Activated CD4-positive, alpha-beta T cell treated with anti-CD3 and anti-CD28 coated beads for 36 hours (primary cell): ENCODE data around the gene GAMT. TPM values are rescaled to one million over a fixed set of nuclear protein-coding genes. Genes with fewer than 3 reads are reported as not detected.

ENCODE experiments used
- ATAC-seq: fragments of 200-7000 bp; cut with Tn5 transposase; one replicate; pipeline ENCODE4 v1.10.0; 2021; ENCODE audit warnings: mild to moderate bottlenecking, moderate library complexity
- CTCF ChIA-PET: fragments of 350-600 bp; sonication (Branson Sonifier 250); formaldehyde crosslinking; loops from one replicate; lab custom pipeline; 2021; ENCODE audit warnings: antibody characterized with exemption; lab: Charles Lee
- POLR2A ChIA-PET: fragments of 350-600 bp; sonication (Branson Sonifier 250); formaldehyde crosslinking; loops from one replicate; lab custom pipeline; 2021; ENCODE audit warnings: antibody characterized with exemption, inconsistent platforms; lab: Charles Lee
- DNase-seq: peaks from one replicate; pipeline ENCODE4 v3.0.0-alpha.2; 2020
- H3K27ac Mint-ChIP-seq: one replicate; pipeline ENCODE4 v1.8.0; 2021; ENCODE audit warnings: mixed read lengths
- H3K27me3 Mint-ChIP-seq: one replicate; pipeline ENCODE4 v1.8.0; 2021; ENCODE audit warnings: mixed read lengths
- H3K36me3 Mint-ChIP-seq: one replicate; pipeline ENCODE4 v1.8.0; 2021; ENCODE audit warnings: low read depth, mixed read lengths
- H3K4me1 Mint-ChIP-seq: one replicate; pipeline ENCODE4 v1.8.0; 2021; ENCODE audit warnings: mixed read lengths
- H3K4me3 Mint-ChIP-seq: one replicate; pipeline ENCODE4 v1.8.0; 2021; ENCODE audit warnings: mild to moderate bottlenecking, moderate library complexity, mixed read lengths
- H3K9me3 Mint-ChIP-seq: one replicate; pipeline ENCODE4 v1.8.0; 2021; ENCODE audit warnings: low read depth, mixed read lengths
- intact Hi-C, 2 experiments: fragments of 100-400 bp; cut with DNase I in 1 of 2; cut with micrococcal nuclease in 1 of 2; formaldehyde crosslinking; loops; one replicate each; pipeline versions ENCODE4 v1.14.2 to v1.15.1; 2022 to 2024; cut with DNase I, micrococcal nuclease
- total RNA-seq, 2 experiments: library from RNA; stranded (reverse); gene quantifications; one replicate each; pipeline ENCODE4 v1.2.3, GENCODE V29; 2021

The GAMT gene
- total RNA-seq, 2 experiments from 2014 or later = 30.4 to 31.5 TPM

- DNase-seq = no peak
- POLR2A ChIA-PET = no interaction called here
- intact Hi-C loops = no loop called here
- Mint-ChIP-seq H3K4me1 (peaks cover 14% of the 10 kb centered on the region), H3K27ac (no peak overlapping the region), H3K4me3 (no peak overlapping the region), H3K9me3 (no peaks in the 10 kb centered on the region), H3K27me3 (no peaks in the 10 kb centered on the region), H3K36me3 (peaks cover 32% of the 10 kb centered on the region)
- ATAC-seq = no peak
- CTCF ChIA-PET = no interaction called here
These were observed 12.1 kb downstream of the GAMT start for GRCh38 chr19:1389033-1389940.

- no peak overlapping the region for H3K27ac Mint-ChIP-seq
- POLR2A ChIA-PET = no interaction called here
These were observed 12.7 kb downstream of the GAMT start for GRCh38 chr19:1388637-1389026.

GRCh38 chr19:1387684-1388636 lies 13.4 kb downstream of the GAMT start:
- POLR2A ChIA-PET = no interaction called here
- Mint-ChIP-seq H3K27ac (no peak overlapping the region), H3K9me3 (no peaks in the 10 kb centered on the region), H3K4me3 (no peak overlapping the region), H3K27me3 (peaks cover 2% of the 10 kb centered on the region), H3K4me1 (peaks cover 19% of the 10 kb centered on the region), H3K36me3 (peaks cover 37% of the 10 kb centered on the region)
- CTCF ChIA-PET = no interaction called here
- no peak for DNase-seq
- intact Hi-C loops = no loop called here
- ATAC-seq = no peak

More at GRCh38 chr19:1388637-1389026, 12.7 kb downstream of the GAMT start:
- no peaks in the 10 kb centered on the region for H3K27me3 Mint-ChIP-seq
- H3K4me1 Mint-ChIP-seq = peaks cover 14% of the 10 kb centered on the region
- DNase-seq = no peak
- H3K4me3 Mint-ChIP-seq = no peak overlapping the region
- CTCF ChIA-PET = no interaction called here
- peaks cover 33% of the 10 kb centered on the region for H3K36me3 Mint-ChIP-seq
- no peaks in the 10 kb centered on the region for H3K9me3 Mint-ChIP-seq
- intact Hi-C loops = no loop called here
- ATAC-seq = no peak

- H3K4me1 Mint-ChIP-seq = peaks cover 21% of the 10 kb centered on the region
- ATAC-seq (no peak), DNase-seq (no peak)
- no peaks in the 10 kb centered on the region for H3K9me3 Mint-ChIP-seq
- POLR2A ChIA-PET = no interaction called here
- H3K36me3 Mint-ChIP-seq = peaks cover 35% of the 10 kb centered on the region
- H3K27me3 Mint-ChIP-seq = peaks cover 2% of the 10 kb centered on the region
- intact Hi-C loops = no loop called here
- CTCF ChIA-PET = no interaction called here
- H3K27ac Mint-ChIP-seq = no peak overlapping the region
- H3K4me3 Mint-ChIP-seq = no peak overlapping the region
These were observed 14.2 kb downstream of the GAMT start for GRCh38 chr19:1386945-1387683.

- Mint-ChIP-seq H3K27ac (no peak overlapping the region), H3K9me3 (no peaks in the 10 kb centered on the region), H3K4me3 (no peak overlapping the region), H3K36me3 (peaks cover 28% of the 10 kb centered on the region), H3K27me3 (peaks cover 2% of the 10 kb centered on the region), H3K4me1 (peaks cover 21% of the 10 kb centered on the region)
- intact Hi-C loops = no loop called here
- DNase-seq (no peak), ATAC-seq (no peak)
- CTCF ChIA-PET = interaction anchor here (0.6 to 1.2 kb wide), 5 partner anchors 14 to 141 kb away, joined by 3 to 4 read pairs (median 3); no protein-coding TSS in a partner anchor
- POLR2A ChIA-PET = interaction anchor here (0.6 kb wide), 1 partner anchor 117 kb away, joined by 3 read pairs; the partner anchor contains the start of gene CIRBP
These were observed 15.5 kb downstream of the GAMT start for GRCh38 chr19:1385816-1386215.

GRCh38 chr19:1384478-1385110 lies 16.7 kb downstream of the GAMT start:
- peaks cover 21% of the 10 kb centered on the region for H3K36me3 Mint-ChIP-seq
- H3K27ac Mint-ChIP-seq = peak overlapping the region; percentile 80
- H3K4me1 Mint-ChIP-seq = peaks cover 21% of the 10 kb centered on the region
- no peaks in the 10 kb centered on the region for H3K9me3 Mint-ChIP-seq
- intact Hi-C loops = loop anchor here in 1 of 2 experiments (5.0 kb wide), 1 partner anchor 107 kb away; the partner anchor contains the start of gene FAM174C
- ATAC-seq (no peak), DNase-seq (no peak)
- POLR2A ChIA-PET = no interaction called here
- peaks cover 2% of the 10 kb centered on the region for H3K27me3 Mint-ChIP-seq
- peak overlapping the region; percentile 81 for H3K4me3 Mint-ChIP-seq
- CTCF ChIA-PET = no interaction called here

- intact Hi-C loops = loop anchor here in 1 of 2 experiments (5.0 kb wide), 1 partner anchor 107 kb away; the partner anchor contains the start of gene FAM174C
- ChIA-PET POLR2A (no interaction called here), CTCF (no interaction called here)
- Mint-ChIP-seq H3K9me3 (no peaks in the 10 kb centered on the region), H3K4me1 (peaks cover 21% of the 10 kb centered on the region), H3K27me3 (peaks cover 2% of the 10 kb centered on the region), H3K4me3 (peak overlapping the region; percentile 81), H3K36me3 (peaks cover 15% of the 10 kb centered on the region), H3K27ac (peak overlapping the region; percentile 80)
- ATAC-seq (peak; percentile 4), DNase-seq (no peak)
These were observed 17.3 kb downstream of the GAMT start for GRCh38 chr19:1384085-1384462.

- peak; percentile 88 for ATAC-seq
- POLR2A ChIA-PET = interaction anchor here (0.6 to 1.1 kb wide), 3 partner anchors 20 to 114 kb away, joined by 3 to 5 read pairs (median 3); partner anchors contain the start of genes CIRBP and REEP6
These were observed 17.8 kb downstream of the GAMT start, which contains the start of gene NDUFS7 for GRCh38 chr19:1383312-1384084. Gene NDUFS7 (plus strand): TSS chr19:1383907. CDS start chr19:1383927, 20 bp downstream.

GRCh38 chr19:1383017-1383311 lies 18.4 kb downstream of the GAMT start:
- Mint-ChIP-seq H3K4me3 (peak overlapping the region; percentile 81), H3K27me3 (peaks cover 2% of the 10 kb centered on the region), H3K9me3 (no peaks in the 10 kb centered on the region), H3K36me3 (peaks cover 10% of the 10 kb centered on the region), H3K4me1 (peaks cover 21% of the 10 kb centered on the region), H3K27ac (peak overlapping the region; percentile 92)
- POLR2A ChIA-PET = interaction anchor here (0.6 to 1.1 kb wide), 4 partner anchors 20 to 1012 kb away, joined by 3 to 5 read pairs (median 4); partner anchors contain the start of genes CIRBP and REEP6
- no peak for DNase-seq
- ATAC-seq = no peak
- CTCF ChIA-PET = interaction anchor here (0.6 to 2.1 kb wide), 9 partner anchors 10 to 386 kb away, joined by 3 to 10 read pairs (median 4); partner anchors contain the start of gene CIRBP
- intact Hi-C loops = loop anchor here (1.0 to 5.0 kb wide), 19 partner anchors 18 to 586 kb away; partner anchors contain the start of genes FAM174C (in 2 of the 2), C19orf25 (in 1 of the 2), DAZAP1 (in 1 of the 2) and GAMT (in 1 of the 2)

More at GRCh38 chr19:1383312-1384084, 17.8 kb downstream of the GAMT start, which contains the start of gene NDUFS7:
- intact Hi-C loops = loop anchor here (1.0 to 5.0 kb wide), 19 partner anchors 18 to 586 kb away; partner anchors contain the start of genes FAM174C (in 2 of the 2), C19orf25 (in 1 of the 2), DAZAP1 (in 1 of the 2) and GAMT (in 1 of the 2)
- peak within 1 kb of the TSS; percentile 92 for H3K27ac Mint-ChIP-seq
- CTCF ChIA-PET = interaction anchor here (0.6 to 2.1 kb wide), 7 partner anchors 11 to 386 kb away, joined by 3 to 10 read pairs (median 4); no protein-coding TSS in a partner anchor
- H3K27me3 Mint-ChIP-seq = peaks cover 2% of the 10 kb centered on the region
- H3K4me1 Mint-ChIP-seq = peaks cover 21% of the 10 kb centered on the region
- no peaks in the 10 kb centered on the region for H3K9me3 Mint-ChIP-seq
- peak; percentile 94 for DNase-seq
- peak within 1 kb of the TSS; percentile 81 for H3K4me3 Mint-ChIP-seq
- peaks cover 10% of the 10 kb centered on the region for H3K36me3 Mint-ChIP-seq
